Epithelial cell of esophagus (primary cell): ENCODE data around the gene ECEL1.
"Not testable (repeated sequence)": the region's sequence is repeated elsewhere in the genome, so short reads cannot be mapped to it uniquely, and the experiment has no call there.

Experiments
- DNase-seq: peaks from one replicate; pipeline ENCODE4 v3.0.0; 2010; ENCODE audit warnings: low read depth
- H3K4me3 ChIP-seq: 2 replicates; pipeline ENCODE4 v1.5.1; 2011; ENCODE audit warnings: mild to moderate bottlenecking, low read length, control low read depth
- TF ChIP-seq, protein P1 (sequence below): IDR thresholded peaks from 2 replicates; pipeline ENCODE4 v1.5.1; 2011; ENCODE audit warnings: low read depth, mild to moderate bottlenecking, low read length, control low read depth, inconsistent platforms; ENCODE audit not compliant: insufficient read depth; ENCODE audit errors: missing control alignments

The ECEL1 gene

GRCh38 chr2:232440220-232441018 is 47.2 kb downstream of the ECEL1 start:
- TF ChIP-seq, protein P1, sequence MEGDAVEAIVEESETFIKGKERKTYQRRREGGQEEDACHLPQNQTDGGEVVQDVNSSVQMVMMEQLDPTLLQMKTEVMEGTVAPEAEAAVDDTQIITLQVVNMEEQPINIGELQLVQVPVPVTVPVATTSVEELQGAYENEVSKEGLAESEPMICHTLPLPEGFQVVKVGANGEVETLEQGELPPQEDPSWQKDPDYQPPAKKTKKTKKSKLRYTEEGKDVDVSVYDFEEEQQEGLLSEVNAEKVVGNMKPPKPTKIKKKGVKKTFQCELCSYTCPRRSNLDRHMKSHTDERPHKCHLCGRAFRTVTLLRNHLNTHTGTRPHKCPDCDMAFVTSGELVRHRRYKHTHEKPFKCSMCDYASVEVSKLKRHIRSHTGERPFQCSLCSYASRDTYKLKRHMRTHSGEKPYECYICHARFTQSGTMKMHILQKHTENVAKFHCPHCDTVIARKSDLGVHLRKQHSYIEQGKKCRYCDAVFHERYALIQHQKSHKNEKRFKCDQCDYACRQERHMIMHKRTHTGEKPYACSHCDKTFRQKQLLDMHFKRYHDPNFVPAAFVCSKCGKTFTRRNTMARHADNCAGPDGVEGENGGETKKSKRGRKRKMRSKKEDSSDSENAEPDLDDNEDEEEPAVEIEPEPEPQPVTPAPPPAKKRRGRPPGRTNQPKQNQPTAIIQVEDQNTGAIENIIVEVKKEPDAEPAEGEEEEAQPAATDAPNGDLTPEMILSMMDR: peak; percentile 83
- H3K4me3 ChIP-seq: not testable (repeated sequence)
- peak; percentile 70 for DNase-seq

- DNase-seq: no peak
- TF ChIP-seq, protein P1: peak; percentile 31
- H3K4me3 ChIP-seq: no peak overlapping the region
These were observed 47.9 kb downstream of the ECEL1 start for GRCh38 chr2:232439758-232440135.

DNA sequence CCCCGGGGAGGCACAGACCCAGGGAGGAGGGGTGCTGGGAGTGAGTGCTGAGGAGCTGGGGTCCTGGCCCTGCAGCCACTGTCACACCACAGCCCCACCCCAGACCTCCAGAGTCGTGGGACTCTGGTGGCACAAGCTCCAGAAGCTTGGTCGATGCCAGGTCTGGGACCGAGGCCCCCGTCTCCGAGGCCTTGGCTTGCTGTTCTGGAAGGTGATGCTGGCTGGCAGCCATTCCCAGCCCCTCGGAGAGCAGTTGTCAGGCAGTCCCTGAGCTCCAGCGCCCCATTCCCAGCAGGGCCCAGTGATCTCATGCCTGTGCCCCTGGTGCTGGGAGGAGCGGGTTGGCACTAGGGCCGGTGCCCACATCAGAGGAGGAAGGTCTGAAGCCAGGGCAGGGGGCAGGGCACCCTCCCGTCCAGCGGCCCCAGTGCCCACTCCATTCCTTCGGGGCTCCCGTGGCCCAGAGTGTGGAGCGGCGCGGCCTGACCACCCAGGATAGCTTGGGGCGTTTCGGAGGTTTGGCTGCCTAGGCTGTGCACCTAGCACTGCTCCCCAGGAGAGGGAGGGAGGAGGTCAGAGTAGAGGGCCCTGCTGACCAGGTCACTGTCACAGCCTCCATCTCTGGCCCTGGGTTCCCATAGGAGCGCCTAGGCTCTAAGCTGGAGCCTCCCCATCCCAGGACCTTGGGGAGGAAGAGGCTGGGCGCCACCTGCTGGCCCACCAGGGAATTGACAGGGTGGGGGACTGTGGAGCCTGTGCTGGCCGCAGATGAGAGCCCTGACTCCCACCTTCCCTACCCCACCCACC is 48.5 kb downstream of the ECEL1 start:
- TF ChIP-seq, protein P1: peak; percentile 32
- peak; percentile 32 for DNase-seq
- H3K4me3 ChIP-seq: no peak overlapping the region

- no peak for DNase-seq
- no peak overlapping the region for H3K4me3 ChIP-seq
- TF ChIP-seq, protein P1: no peak
These were observed 49.5 kb downstream of the ECEL1 start for GRCh38 chr2:232438091-232438490.

DNA sequence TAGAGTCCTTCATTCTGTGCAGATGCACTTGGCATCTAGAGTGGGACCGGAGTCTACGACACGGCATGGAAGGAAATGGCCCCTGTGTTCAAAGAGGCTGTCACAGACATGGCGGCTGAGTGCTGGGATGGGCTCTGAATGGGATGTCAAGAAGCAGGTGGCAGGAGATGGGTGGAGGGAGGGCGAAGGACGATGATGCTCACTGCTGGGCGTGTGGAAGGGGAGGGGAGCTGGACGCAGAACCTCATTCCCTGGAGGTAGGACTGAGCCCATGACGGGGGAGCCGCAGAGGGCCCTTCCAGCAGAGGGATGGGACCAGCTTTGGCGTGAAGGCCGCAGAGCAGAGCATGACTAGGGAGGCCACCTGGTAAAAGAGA is 50.5 kb downstream of the ECEL1 start:
- no peak for DNase-seq
- TF ChIP-seq, protein P1: no peak
- no peak overlapping the region for H3K4me3 ChIP-seq

GRCh38 chr2:232436381-232437194 is 51.0 kb downstream of the ECEL1 start:
- DNase-seq: no peak
- H3K4me3 ChIP-seq: no peak overlapping the region
- TF ChIP-seq, protein P1: no peak
